B cell (primary cell): ENCODE results near the gene DNAJB12. TPM values are rescaled to one million over a fixed set of nuclear protein-coding genes. Genes with fewer than 3 reads are reported as not detected.
A peak's percentile ranks its signal among the peaks of the same experiment; 100 is the strongest.

ENCODE experiments used
- ATAC-seq: fragments of 200-7000 bp; cut with Tn5 transposase; one replicate; pipeline ENCODE4 v1.10.0; 2021; ENCODE audit warnings: low read depth, mild to moderate bottlenecking, moderate number of reproducible peaks, moderate library complexity
- CTCF ChIA-PET: fragments of 350-600 bp; sonication (Branson Sonifier 250); formaldehyde crosslinking; loops from one replicate; lab custom pipeline; 2021; ENCODE audit warnings: antibody characterized with exemption, inconsistent platforms; lab: Charles Lee
- POLR2A ChIA-PET: fragments of 350-600 bp; sonication (Branson Sonifier 250); formaldehyde crosslinking; loops from one replicate; lab custom pipeline; 2021; ENCODE audit warnings: antibody characterized with exemption; lab: Charles Lee
- DNase-seq: peaks from one replicate; pipeline ENCODE4 v3.0.0; 2013
- H2AFZ ChIP-seq: 2 replicates; pipeline ENCODE4 v1.6.1; 2012; ENCODE audit warnings: mild to moderate bottlenecking, low read depth, low read length; ENCODE audit not compliant: insufficient read depth, poor library complexity, severe bottlenecking
- H3K27ac ChIP-seq, 2 donors: 1 replicate in 1 of 2; 2 replicates in 1 of 2; pipeline ENCODE4 v1.5.1; 2012 to 2013; ENCODE audit warnings: low read length in 2 of 2, mild to moderate bottlenecking in 2 of 2, moderate library complexity in 1 of 2
- H3K27me3 ChIP-seq, 4 experiments: fragments of 200-600 bp in 1 of 4; sonication (generic) in 1 of 4; replicated peaks in 1 of 4; 1 replicate in 2 of 4; 2 replicates in 2 of 4; pipeline versions ENCODE4 v1.6.1 to v1.7.0; 2013 to 2016; ENCODE audit warnings: low read length in 3 of 4, mild to moderate bottlenecking in 2 of 4, mixed read lengths in 1 of 4, moderate library complexity in 1 of 4; ENCODE audit not compliant: insufficient read depth in 4 of 4, control insufficient read depth in 3 of 4; ENCODE audit errors: control extremely low read depth in 1 of 4
- H3K36me3 ChIP-seq, 2 experiments: replicated peaks in 1 of 2; 1 replicate in 1 of 2; 2 replicates in 1 of 2; pipeline versions ENCODE4 v1.6.1 to v1.7.1; 2013; ENCODE audit warnings: low read length in 1 of 2; ENCODE audit not compliant: insufficient read depth in 2 of 2, control insufficient read depth in 1 of 2; ENCODE audit errors: control extremely low read depth in 1 of 2, extremely low read depth in 1 of 2
- H3K4me1 ChIP-seq, 2 donors: fragments of 200-600 bp in 1 of 2; sonication (generic) in 1 of 2; 1 replicate in 1 of 2; 2 replicates in 1 of 2; pipeline versions ENCODE4 v1.5.1 to v1.6.1; 2013 to 2017; ENCODE audit warnings: low read length in 2 of 2; ENCODE audit not compliant: control insufficient read depth in 2 of 2, insufficient read depth in 2 of 2
- H3K4me2 ChIP-seq: replicated peaks from 2 replicates; pipeline ENCODE3; 2012; ENCODE audit warnings: mild to moderate bottlenecking, low read depth, low read length; ENCODE audit not compliant: poor library complexity, severe bottlenecking
- H3K4me3 ChIP-seq, 5 experiments: fragments of 200-600 bp in 1 of 5; sonication (generic) in 1 of 5; 1 replicate in 3 of 5; 2 replicates in 2 of 5; pipeline versions ENCODE4 v1.5.1 to v1.7.0; 2011 to 2016; ENCODE audit warnings: low read length in 4 of 5, mild to moderate bottlenecking in 4 of 5, low read depth in 2 of 5, control low read depth in 1 of 5, moderate library complexity in 1 of 5; ENCODE audit not compliant: insufficient read depth in 1 of 5; ENCODE audit errors: control extremely low read depth in 1 of 5, extremely low read depth in 1 of 5
- H3K79me2 ChIP-seq: fragments of 200-600 bp; sonication (generic); one replicate; pipeline ENCODE4 v1.6.0; 2016; ENCODE audit warnings: low read length; ENCODE audit not compliant: control insufficient read depth, insufficient read depth
- H3K9ac ChIP-seq: fragments of 200-600 bp; sonication (generic); 2 replicates; pipeline ENCODE4 v1.6.1; 2017; ENCODE audit warnings: mild to moderate bottlenecking, low read length, moderate library complexity
- H3K9me3 ChIP-seq, 3 donors: one replicate each; pipeline versions ENCODE4 v1.6.1 to v1.7.1; 2013; ENCODE audit warnings: low read length in 2 of 3; ENCODE audit not compliant: control insufficient read depth in 2 of 3, insufficient read depth in 1 of 3; ENCODE audit errors: control extremely low read depth in 1 of 3
- H4K20me1 ChIP-seq: 2 replicates; pipeline ENCODE4 v1.6.0; 2012; ENCODE audit warnings: mild to moderate bottlenecking, low read length; ENCODE audit not compliant: insufficient read depth, control insufficient read depth, poor library complexity, severe bottlenecking
- H3K27ac Mint-ChIP-seq: one replicate; pipeline ENCODE4 v1.8.0; 2021; ENCODE audit warnings: mixed read lengths
- H3K27me3 Mint-ChIP-seq: one replicate; pipeline ENCODE4 v1.8.0; 2021; ENCODE audit warnings: mixed read lengths
- H3K4me1 Mint-ChIP-seq: one replicate; pipeline ENCODE4 v1.8.0; 2021; ENCODE audit warnings: mixed read lengths
- H3K4me3 Mint-ChIP-seq: one replicate; pipeline ENCODE4 v1.8.0; 2021; ENCODE audit warnings: mixed read lengths
- H3K9me3 Mint-ChIP-seq: one replicate; pipeline ENCODE4 v1.8.0; 2022; ENCODE audit warnings: mixed read lengths; ENCODE audit not compliant: insufficient read depth
- CTCF ChIP-seq: fragments of 200-600 bp; IDR thresholded peaks from one replicate; pipeline ENCODE4 v1.8.0; 2022; ENCODE audit warnings: antibody characterized with exemption, mild to moderate bottlenecking
- EZH2 ChIP-seq: IDR thresholded peaks from 2 replicates; pipeline ENCODE4 v1.6.1; 2012; ENCODE audit warnings: borderline replicate concordance, low read depth, mild to moderate bottlenecking, moderate library complexity, low read length; ENCODE audit not compliant: insufficient read depth, poor library complexity, severe bottlenecking
- WGBS: methylation state at CpG from one replicate; pipeline ENCODE4 v1.1.5; 2013; ENCODE audit warnings: missing lambda C conversion rate; ENCODE audit not compliant: insufficient coverage; 5-methylcytosine and 5-hydroxymethylcytosine counted together
- intact Hi-C: fragments of 100-400 bp; cut with micrococcal nuclease; formaldehyde crosslinking; loops from one replicate; pipeline ENCODE4 v1.10.0; 2022
- polyA plus RNA-seq: library from polyadenylated mRNA; depleted of rRNA; stranded (reverse); fragments of >200 nt; gene quantifications from 2 replicates; pipeline ENCODE4 v1.2.3, GENCODE V29; 2012
- total RNA-seq, 2 donors: library from RNA; stranded (reverse); fragments of 120-200 nt in 1 of 2; gene quantifications; 1 replicate in 1 of 2; 2 replicates in 1 of 2; pipeline versions ENCODE4 v1.2.3 to v1.2.4, GENCODE V29; 2013 to 2022

Gene DNAJB12
- total and polyA plus RNA-seq, 2 donors (not counting 1 experiment from before 2014, with no cell fraction given) = 16.1 to 42.3 TPM

- Histone ChIP-seq H3K27me3 (no peaks in the 10 kb centered on the region), H3K4me1 (peaks cover 12 to 26% of the 10 kb centered on the region in 2 donors), H4K20me1 (no peaks in the 10 kb centered on the region), H2AFZ (no peak overlapping the region), H3K79me2 (no peaks in the 10 kb centered on the region), H3K4me2 (no peak overlapping the region), H3K9ac (no peak overlapping the region), H3K9me3 (peaks cover 0 to 4% (median 0%) of the 10 kb centered on the region in 3 donors), H3K27ac (no peak overlapping the region), H3K4me3 (no peak overlapping the region), H3K36me3 (no peaks in the 10 kb centered on the region)
- ATAC-seq (no peak), DNase-seq (no peak)
- intact Hi-C loops = no loop called here
- CTCF ChIA-PET = interaction anchor here (0.7 to 5.2 kb wide), 7 partner anchors 10 to 33 kb away, joined by 3 to 27 read pairs (median 6); no protein-coding TSS in a partner anchor
- WGBS = 93% methylated on average over 7 of the region's 8 CpGs
- TF ChIP-seq CTCF (no peak), EZH2 (no peak)
- Mint-ChIP-seq H3K4me3 (no peak overlapping the region), H3K9me3 (no peaks in the 10 kb centered on the region), H3K27ac (peak overlapping the region; percentile 70), H3K27me3 (no peaks in the 10 kb centered on the region), H3K4me1 (peaks cover 45% of the 10 kb centered on the region)
- POLR2A ChIA-PET = interaction anchor here (0.5 to 3.0 kb wide), 3 partner anchors 13 to 1437 kb away, joined by 4 to 13 read pairs (median 4); no protein-coding TSS in a partner anchor
Measured at GRCh38 chr10:72303424-72304128, 51.1 kb downstream of the DNAJB12 start.
